ENCODE data around the gene FBXW10. TPM values are rescaled to one million over a fixed set of nuclear protein-coding genes. Genes with fewer than 3 reads are reported as not detected.
"Not testable (repeated sequence)": the region's sequence is repeated elsewhere in the genome, so short reads cannot be mapped to it uniquely, and the experiment has no call there.

The FBXW10 gene
- total and polyA plus RNA-seq, 4 donors, result 0.12 to 0.31 TPM; not detected in 2

- H3K4me1 ChIP-seq (ENCODE audit: control insufficient read depth in 1 of 2, insufficient read depth in 2 of 2, low read length in 2 of 2); H3K27ac ChIP-seq (ENCODE audit: low read depth in 1 of 2, low read length in 2 of 2); DNase-seq; intact Hi-C loops (cut with DNase I); H3K27me3 ChIP-seq (ENCODE audit: control insufficient read depth in 1 of 2, insufficient read depth in 2 of 2, low read length in 1 of 2); ATAC-seq (ENCODE audit: low FRiP score); H3K4me3 ChIP-seq (ENCODE audit: low read length in 2 of 2); H3K9me3 ChIP-seq (ENCODE audit: control insufficient read depth, low read length); H3K36me3 ChIP-seq (ENCODE audit: control insufficient read depth in 1 of 2, insufficient read depth in 2 of 2, low read length in 1 of 2): not testable (repeated sequence)
- 36 to 44% methylated on average over 6 of the region's 6 CpGs for WGBS, 2 donors
Observed at GRCh38 chr17:18747501-18747900, 3.6 kb downstream of the FBXW10 start.

- DNase-seq; intact Hi-C loops (cut with DNase I); H3K27me3 ChIP-seq (ENCODE audit: control insufficient read depth in 1 of 2, insufficient read depth in 2 of 2, low read length in 1 of 2); H3K4me1 ChIP-seq (ENCODE audit: control insufficient read depth in 1 of 2, insufficient read depth in 2 of 2, low read length in 2 of 2); H3K36me3 ChIP-seq (ENCODE audit: control insufficient read depth in 1 of 2, insufficient read depth in 2 of 2, low read length in 1 of 2); ATAC-seq (ENCODE audit: low FRiP score); H3K4me3 ChIP-seq (ENCODE audit: low read length in 2 of 2); H3K27ac ChIP-seq (ENCODE audit: low read depth in 1 of 2, low read length in 2 of 2); H3K9me3 ChIP-seq (ENCODE audit: control insufficient read depth, low read length): not testable (repeated sequence)
- 94 to 97% methylated on average over 1 of the region's 1 CpG for WGBS, 2 donors
Observed at GRCh38 chr17:18750242-18750641, 6.4 kb downstream of the FBXW10 start.

GRCh38 chr17:18753829-18754409, 10.1 kb downstream of the FBXW10 start:
- H3K4me3 ChIP-seq (ENCODE audit: low read length in 2 of 2); ATAC-seq (ENCODE audit: low FRiP score); H3K36me3 ChIP-seq (ENCODE audit: control insufficient read depth in 1 of 2, insufficient read depth in 2 of 2, low read length in 1 of 2); intact Hi-C loops (cut with DNase I); DNase-seq; H3K9me3 ChIP-seq (ENCODE audit: control insufficient read depth, low read length); H3K27me3 ChIP-seq (ENCODE audit: control insufficient read depth in 1 of 2, insufficient read depth in 2 of 2, low read length in 1 of 2); H3K4me1 ChIP-seq (ENCODE audit: control insufficient read depth in 1 of 2, insufficient read depth in 2 of 2, low read length in 2 of 2); H3K27ac ChIP-seq (ENCODE audit: low read depth in 1 of 2, low read length in 2 of 2): not testable (repeated sequence)
- 88 to 91% methylated on average over 5 of the region's 6 CpGs for WGBS, 2 donors

GRCh38 chr17:18755969-18756368, 12.1 kb downstream of the FBXW10 start:
- ATAC-seq (ENCODE audit: low FRiP score); DNase-seq; H3K4me1 ChIP-seq (ENCODE audit: control insufficient read depth in 1 of 2, insufficient read depth in 2 of 2, low read length in 2 of 2); intact Hi-C loops (cut with DNase I); H3K36me3 ChIP-seq (ENCODE audit: control insufficient read depth in 1 of 2, insufficient read depth in 2 of 2, low read length in 1 of 2); H3K27me3 ChIP-seq (ENCODE audit: control insufficient read depth in 1 of 2, insufficient read depth in 2 of 2, low read length in 1 of 2); H3K9me3 ChIP-seq (ENCODE audit: control insufficient read depth, low read length); H3K27ac ChIP-seq (ENCODE audit: low read depth in 1 of 2, low read length in 2 of 2); H3K4me3 ChIP-seq (ENCODE audit: low read length in 2 of 2): not testable (repeated sequence)
- WGBS, 2 donors, result 72 to 78% methylated on average over 4 of the region's 4 CpGs

- H3K27me3 ChIP-seq (ENCODE audit: control insufficient read depth in 1 of 2, insufficient read depth in 2 of 2, low read length in 1 of 2); DNase-seq; H3K36me3 ChIP-seq (ENCODE audit: control insufficient read depth in 1 of 2, insufficient read depth in 2 of 2, low read length in 1 of 2); H3K27ac ChIP-seq (ENCODE audit: low read depth in 1 of 2, low read length in 2 of 2); H3K4me1 ChIP-seq (ENCODE audit: control insufficient read depth in 1 of 2, insufficient read depth in 2 of 2, low read length in 2 of 2); ATAC-seq (ENCODE audit: low FRiP score); intact Hi-C loops (cut with DNase I); H3K9me3 ChIP-seq (ENCODE audit: control insufficient read depth, low read length); H3K4me3 ChIP-seq (ENCODE audit: low read length in 2 of 2): not testable (repeated sequence)
- WGBS, 2 donors, result 92 to 94% methylated on average over 8 of the region's 8 CpGs
Observed at GRCh38 chr17:18757368-18758044, 13.7 kb downstream of the FBXW10 start.

- H3K27me3 ChIP-seq (ENCODE audit: control insufficient read depth in 1 of 2, insufficient read depth in 2 of 2, low read length in 1 of 2); ATAC-seq (ENCODE audit: low FRiP score); H3K4me3 ChIP-seq (ENCODE audit: low read length in 2 of 2); H3K9me3 ChIP-seq (ENCODE audit: control insufficient read depth, low read length); H3K27ac ChIP-seq (ENCODE audit: low read depth in 1 of 2, low read length in 2 of 2); intact Hi-C loops (cut with DNase I); H3K36me3 ChIP-seq (ENCODE audit: control insufficient read depth in 1 of 2, insufficient read depth in 2 of 2, low read length in 1 of 2); DNase-seq; H3K4me1 ChIP-seq (ENCODE audit: control insufficient read depth in 1 of 2, insufficient read depth in 2 of 2, low read length in 2 of 2): not testable (repeated sequence)
- 89 to 100% methylated on average over 1 to 2 of the region's 6 CpGs for WGBS, 2 donors
Observed at GRCh38 chr17:18758344-18758743, 14.5 kb downstream of the FBXW10 start.

GRCh38 chr17:18760221-18760620, 16.4 kb downstream of the FBXW10 start:
- 89 to 91% methylated on average over 6 of the region's 6 CpGs for WGBS, 2 donors
- H3K9me3 ChIP-seq (ENCODE audit: control insufficient read depth, low read length); H3K27me3 ChIP-seq (ENCODE audit: control insufficient read depth in 1 of 2, insufficient read depth in 2 of 2, low read length in 1 of 2); H3K36me3 ChIP-seq (ENCODE audit: control insufficient read depth in 1 of 2, insufficient read depth in 2 of 2, low read length in 1 of 2); DNase-seq; H3K4me1 ChIP-seq (ENCODE audit: control insufficient read depth in 1 of 2, insufficient read depth in 2 of 2, low read length in 2 of 2); H3K4me3 ChIP-seq (ENCODE audit: low read length in 2 of 2); intact Hi-C loops (cut with DNase I); H3K27ac ChIP-seq (ENCODE audit: low read depth in 1 of 2, low read length in 2 of 2); ATAC-seq (ENCODE audit: low FRiP score): not testable (repeated sequence)

GRCh38 chr17:18770572-18770971, 26.7 kb downstream of the FBXW10 start:
- ATAC-seq (ENCODE audit: low FRiP score); intact Hi-C loops (cut with DNase I); H3K27ac ChIP-seq (ENCODE audit: low read depth in 1 of 2, low read length in 2 of 2); H3K4me1 ChIP-seq (ENCODE audit: control insufficient read depth in 1 of 2, insufficient read depth in 2 of 2, low read length in 2 of 2); DNase-seq; H3K27me3 ChIP-seq (ENCODE audit: control insufficient read depth in 1 of 2, insufficient read depth in 2 of 2, low read length in 1 of 2); H3K4me3 ChIP-seq (ENCODE audit: low read length in 2 of 2); H3K9me3 ChIP-seq (ENCODE audit: control insufficient read depth, low read length); H3K36me3 ChIP-seq (ENCODE audit: control insufficient read depth in 1 of 2, insufficient read depth in 2 of 2, low read length in 1 of 2): not testable (repeated sequence)
- 93 to 97% methylated on average over 4 of the region's 4 CpGs for WGBS, 2 donors

- H3K27ac ChIP-seq (ENCODE audit: low read depth in 1 of 2, low read length in 2 of 2); intact Hi-C loops (cut with DNase I); H3K4me1 ChIP-seq (ENCODE audit: control insufficient read depth in 1 of 2, insufficient read depth in 2 of 2, low read length in 2 of 2); H3K9me3 ChIP-seq (ENCODE audit: control insufficient read depth, low read length); H3K36me3 ChIP-seq (ENCODE audit: control insufficient read depth in 1 of 2, insufficient read depth in 2 of 2, low read length in 1 of 2); H3K27me3 ChIP-seq (ENCODE audit: control insufficient read depth in 1 of 2, insufficient read depth in 2 of 2, low read length in 1 of 2); H3K4me3 ChIP-seq (ENCODE audit: low read length in 2 of 2); ATAC-seq (ENCODE audit: low FRiP score); DNase-seq: not testable (repeated sequence)
- 10 to 11% methylated on average over 4 of the region's 4 CpGs for WGBS, 2 donors
Observed at GRCh38 chr17:18771066-18771465, 27.2 kb downstream of the FBXW10 start.

All from aorta (tissue), 5 donors.